K562 (cell line): ENCODE results near the gene TMCC1. TPM values are rescaled to one million over a fixed set of nuclear protein-coding genes. Genes with fewer than 3 reads are reported as not detected.

ENCODE experiments used
- C11orf30 ChIP-seq: fragments of 450-650 bp; IDR thresholded peaks from 2 replicates; pipeline ENCODE4 v1.6.1; 2016; ENCODE audit warnings: low read depth, mild to moderate bottlenecking
- CHD1 ChIP-seq: fragments of 200-600 bp; sonication (generic); IDR thresholded peaks from one replicate; pipeline ENCODE4 v1.6.1; 2012; ENCODE audit warnings: mild to moderate bottlenecking, moderate library complexity, low read length, inconsistent platforms
- CSDE1 ChIP-seq, 2 experiments: fragments of 450-650 bp; IDR thresholded peaks; 2 replicates each; pipeline ENCODE4 v1.6.1; 2016; ENCODE audit warnings: mild to moderate bottlenecking in 1 of 2
- FOXK2 ChIP-seq, 2 experiments: fragments of 450-650 bp; IDR thresholded peaks in 1 of 2; conservative IDR thresholded peaks in 1 of 2; 2 replicates each; pipeline ENCODE4 v1.6.1; 2016; ENCODE audit warnings: low read depth in 2 of 2, mild to moderate bottlenecking in 1 of 2
- KLF16 ChIP-seq: IDR thresholded peaks from 2 replicates; pipeline ENCODE4 v1.6.1; 2016; ENCODE audit warnings: antibody characterized with exemption
- L3MBTL2 ChIP-seq: fragments of 450-650 bp; IDR thresholded peaks from 2 replicates; pipeline ENCODE4 v1.6.1; 2016; ENCODE audit warnings: mild to moderate bottlenecking, moderate library complexity
- MAFG ChIP-seq: fragments of 450-650 bp; conservative IDR thresholded peaks from 2 replicates; pipeline ENCODE4 v1.6.1; 2016; ENCODE audit warnings: missing genetic modification characterization, missing compliant biosample characterization
- SOX6 ChIP-seq: fragments of 450-650 bp; IDR thresholded peaks from 2 replicates; pipeline ENCODE4 v1.6.1; 2014; ENCODE audit warnings: mild to moderate bottlenecking
- SUPT5H ChIP-seq: fragments of 450-650 bp; IDR thresholded peaks from 2 replicates; pipeline ENCODE4 v1.6.1; 2016
- ZBTB7A ChIP-seq: IDR thresholded peaks from 2 replicates; pipeline ENCODE4 v1.6.1; 2011; ENCODE audit warnings: low read depth, mild to moderate bottlenecking, low read length, moderate library complexity, borderline replicate concordance; ENCODE audit not compliant: control insufficient read depth
- ZNF217 ChIP-seq: sonication (generic); formaldehyde crosslinking; IDR thresholded peaks from 2 replicates; pipeline ENCODE4 v1.8.0; 2022; ENCODE audit warnings: mild to moderate bottlenecking, missing genetic modification reagents
- polyA plus RNA-seq, 8 experiments: library from polyadenylated mRNA; depleted of rRNA in 4 of 8; stranded (reverse) in 5 of 8; unstranded in 3 of 8; fragments of >200 nt; fragmentation: Nextera tagmentation in 2 of 8; fragmentation: Illumina TruSeq in 1 of 8; extraction: Ambion mirVana in 2 of 8; extraction: Trizol in 1 of 8; gene quantifications; 2 replicates each; pipeline versions ENCODE4 v1.2.1 to v1.2.3, GENCODE V29; 2011 to 2014; ENCODE audit warnings: inconsistent platforms in 1 of 8, missing spikeins in 1 of 8
- total RNA-seq, 7 experiments: library from RNA; depleted of rRNA in 6 of 7; stranded (reverse); fragments of >200 nt in 6 of 7; fragmentation: Illumina TruSeq in 2 of 7; extraction: Trizol in 2 of 7; gene quantifications; 2 replicates each; pipeline versions ENCODE4 v1.2.1 to v1.2.3, GENCODE V29; 2011 to 2021; ENCODE audit warnings: low replicate concordance in 1 of 7
- TF ChIP-seq, protein P1 (sequence below): fragments of 250-450 bp; sonication (Bioruptor Pico); IDR thresholded peaks from 2 replicates; pipeline ENCODE4 v1.5.0; 2021
- TF ChIP-seq, protein P2 (sequence below): fragments of 450-650 bp; formaldehyde crosslinking; IDR thresholded peaks from 2 replicates; pipeline ENCODE4 v1.4.0; 2020; ENCODE audit warnings: mild to moderate bottlenecking
- TF ChIP-seq, protein P3 (sequence below): sonication (generic); formaldehyde crosslinking; IDR thresholded peaks from 2 replicates; pipeline ENCODE4 v1.8.0; 2022; ENCODE audit warnings: missing genetic modification reagents, mild to moderate bottlenecking, moderate library complexity, borderline replicate concordance
- TF ChIP-seq, protein P4 (sequence below): fragments of 250-450 bp; sonication (Bioruptor Pico); IDR thresholded peaks from 2 replicates; pipeline ENCODE4 v1.8.0; 2022; ENCODE audit warnings: inconsistent platforms

TMCC1 gene
- total and polyA plus RNA-seq, 9 of the 15 experiments (the other 6 are each of a cell fraction or from before 2014, with no cell fraction given): 0.89 to 8.7 (median 4.0) TPM

DNA sequence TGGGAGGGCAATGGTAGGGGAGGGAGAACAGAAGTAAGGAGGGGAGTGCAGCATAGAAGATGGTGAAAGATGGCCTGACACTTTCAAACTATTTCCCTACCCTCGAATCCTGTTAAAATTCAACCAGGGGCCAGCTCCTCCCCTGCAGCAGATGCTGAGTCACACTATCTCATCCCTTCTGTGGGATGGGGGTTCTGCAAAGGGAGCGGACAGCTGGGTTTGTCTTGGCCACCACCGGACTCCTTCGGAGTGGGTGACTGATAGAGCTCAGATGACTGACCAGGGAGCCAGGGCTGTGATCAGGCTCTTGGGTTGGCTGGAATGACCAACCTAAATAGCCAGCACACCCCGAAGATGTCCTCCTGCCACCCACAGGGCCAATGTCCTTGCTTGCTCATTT is 33.6 kb upstream of the TMCC1 start (continued):
- TF ChIP-seq, protein P1, sequence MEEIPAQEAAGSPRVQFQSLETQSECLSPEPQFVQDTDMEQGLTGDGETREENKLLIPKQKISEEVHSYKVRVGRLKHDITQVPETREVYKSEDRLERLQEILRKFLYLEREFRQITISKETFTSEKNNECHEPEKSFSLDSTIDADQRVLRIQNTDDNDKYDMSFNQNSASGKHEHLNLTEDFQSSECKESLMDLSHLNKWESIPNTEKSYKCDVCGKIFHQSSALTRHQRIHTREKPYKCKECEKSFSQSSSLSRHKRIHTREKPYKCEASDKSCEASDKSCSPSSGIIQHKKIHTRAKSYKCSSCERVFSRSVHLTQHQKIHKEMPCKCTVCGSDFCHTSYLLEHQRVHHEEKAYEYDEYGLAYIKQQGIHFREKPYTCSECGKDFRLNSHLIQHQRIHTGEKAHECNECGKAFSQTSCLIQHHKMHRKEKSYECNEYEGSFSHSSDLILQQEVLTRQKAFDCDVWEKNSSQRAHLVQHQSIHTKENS (CRISPR knock-in tag): no peak
- no peak for TF ChIP-seq SOX6
- TF ChIP-seq, protein P2, sequence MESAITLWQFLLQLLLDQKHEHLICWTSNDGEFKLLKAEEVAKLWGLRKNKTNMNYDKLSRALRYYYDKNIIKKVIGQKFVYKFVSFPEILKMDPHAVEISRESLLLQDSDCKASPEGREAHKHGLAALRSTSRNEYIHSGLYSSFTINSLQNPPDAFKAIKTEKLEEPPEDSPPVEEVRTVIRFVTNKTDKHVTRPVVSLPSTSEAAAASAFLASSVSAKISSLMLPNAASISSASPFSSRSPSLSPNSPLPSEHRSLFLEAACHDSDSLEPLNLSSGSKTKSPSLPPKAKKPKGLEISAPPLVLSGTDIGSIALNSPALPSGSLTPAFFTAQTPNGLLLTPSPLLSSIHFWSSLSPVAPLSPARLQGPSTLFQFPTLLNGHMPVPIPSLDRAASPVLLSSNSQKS (CRISPR knock-in tag): no peak
- TF ChIP-seq, protein P3, sequence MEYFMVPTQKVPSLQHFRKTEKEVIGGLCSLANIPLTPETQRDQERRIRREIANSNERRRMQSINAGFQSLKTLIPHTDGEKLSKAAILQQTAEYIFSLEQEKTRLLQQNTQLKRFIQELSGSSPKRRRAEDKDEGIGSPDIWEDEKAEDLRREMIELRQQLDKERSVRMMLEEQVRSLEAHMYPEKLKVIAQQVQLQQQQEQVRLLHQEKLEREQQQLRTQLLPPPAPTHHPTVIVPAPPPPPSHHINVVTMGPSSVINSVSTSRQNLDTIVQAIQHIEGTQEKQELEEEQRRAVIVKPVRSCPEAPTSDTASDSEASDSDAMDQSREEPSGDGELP (CRISPR knock-in tag): peak; percentile 65; the same call in 1 of the 2 replicates
- TF ChIP-seq, protein P4, sequence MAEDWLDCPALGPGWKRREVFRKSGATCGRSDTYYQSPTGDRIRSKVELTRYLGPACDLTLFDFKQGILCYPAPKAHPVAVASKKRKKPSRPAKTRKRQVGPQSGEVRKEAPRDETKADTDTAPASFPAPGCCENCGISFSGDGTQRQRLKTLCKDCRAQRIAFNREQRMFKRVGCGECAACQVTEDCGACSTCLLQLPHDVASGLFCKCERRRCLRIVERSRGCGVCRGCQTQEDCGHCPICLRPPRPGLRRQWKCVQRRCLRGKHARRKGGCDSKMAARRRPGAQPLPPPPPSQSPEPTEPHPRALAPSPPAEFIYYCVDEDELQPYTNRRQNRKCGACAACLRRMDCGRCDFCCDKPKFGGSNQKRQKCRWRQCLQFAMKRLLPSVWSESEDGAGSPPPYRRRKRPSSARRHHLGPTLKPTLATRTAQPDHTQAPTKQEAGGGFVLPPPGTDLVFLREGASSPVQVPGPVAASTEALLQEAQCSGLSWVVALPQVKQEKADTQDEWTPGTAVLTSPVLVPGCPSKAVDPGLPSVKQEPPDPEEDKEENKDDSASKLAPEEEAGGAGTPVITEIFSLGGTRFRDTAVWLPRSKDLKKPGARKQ (CRISPR knock-in tag): no peak
- TF ChIP-seq FOXK2 (conservative IDR thresholded peaks at IDR 0.05 in 1 of 2, IDR thresholded peaks at IDR 0.05 in 1 of 2; ENCODE audit: low read depth in 2 of 2): no peak
- TF ChIP-seq SUPT5H: no peak
- TF ChIP-seq CSDE1 (IDR thresholded peaks at IDR 0.05): no peak
- TF ChIP-seq ZBTB7A: no peak
- TF ChIP-seq C11orf30: peak; percentile 82
- TF ChIP-seq CHD1: no peak
- no peak for TF ChIP-seq KLF16
- no peak for TF ChIP-seq L3MBTL2
- no peak for TF ChIP-seq ZNF217 (CRISPR knock-in tag)
- peak; percentile 75 for TF ChIP-seq MAFG (tag)
